Measurements from ENCODE around the gene LRMDA.

GRCh38 chr10:75773813-75774782 is 342.7 kb downstream of the LRMDA start:
- TF ChIP-seq CTCF (IDR thresholded peaks at IDR 0.05) (no peak), EZH2 (IDR thresholded peaks at IDR 0.05) (no peak)

All from neural progenitor cell (in vitro differentiated cells).